HG03521 (cell line): ENCODE results near the gene MAML2.
"Not testable (repeated sequence)": the region's sequence is repeated elsewhere in the genome, so short reads cannot be mapped to it uniquely, and the experiment has no call there.

ENCODE experiments used
- ATAC-seq: cut with Tn5 transposase; IDR thresholded peaks from one replicate; pipeline ENCODE4 v1.9.1; 2021; ENCODE audit warnings: mild to moderate bottlenecking, moderate library complexity; ENCODE audit not compliant: unreplicated experiment

The MAML2 gene

GRCh38 chr11:96193745-96194443, 149.1 kb downstream of the MAML2 start:
- ATAC-seq = no peak

DNA sequence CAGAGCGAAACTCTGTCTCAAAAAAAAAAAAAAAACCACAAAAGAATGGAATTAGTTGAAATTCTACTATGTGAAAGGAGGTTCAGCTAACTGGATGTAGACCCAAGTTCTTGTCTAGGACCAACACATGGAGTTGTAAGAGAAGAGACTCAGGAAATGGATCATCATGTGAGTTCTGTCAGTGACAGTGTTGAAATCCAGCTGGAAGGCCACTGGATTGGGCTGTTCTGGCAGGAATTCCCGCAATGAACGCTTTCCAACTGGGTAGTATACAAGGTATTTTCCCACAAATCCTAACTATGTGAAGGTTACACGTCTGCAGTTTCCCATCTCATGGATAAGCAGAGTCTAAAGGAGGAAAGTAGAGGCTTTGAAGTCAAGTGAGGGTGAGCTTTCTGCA, 151.2 kb downstream of the MAML2 start:
- no peak for ATAC-seq

DNA sequence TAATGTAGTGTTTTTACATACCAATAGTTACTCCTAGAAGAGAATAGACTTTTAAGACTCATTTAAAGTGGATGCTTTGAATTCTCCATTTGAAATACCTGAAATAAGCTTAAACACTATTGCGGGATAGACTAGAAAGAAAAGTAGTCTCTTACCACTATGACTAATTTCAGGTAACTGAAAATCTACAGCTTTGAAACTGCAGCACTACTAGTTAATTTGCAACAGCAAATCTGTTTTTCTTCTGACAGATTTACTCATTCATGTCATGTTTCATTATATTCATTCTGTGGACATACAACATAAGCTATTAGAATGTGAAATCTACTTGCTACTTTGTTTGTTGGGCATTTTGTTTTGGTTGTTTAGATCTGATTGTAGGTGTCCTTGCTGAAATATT, 153.6 kb downstream of the MAML2 start:
- peak; percentile 28 for ATAC-seq

GRCh38 chr11:96188243-96189006, 154.6 kb downstream of the MAML2 start:
- no peak for ATAC-seq

DNA sequence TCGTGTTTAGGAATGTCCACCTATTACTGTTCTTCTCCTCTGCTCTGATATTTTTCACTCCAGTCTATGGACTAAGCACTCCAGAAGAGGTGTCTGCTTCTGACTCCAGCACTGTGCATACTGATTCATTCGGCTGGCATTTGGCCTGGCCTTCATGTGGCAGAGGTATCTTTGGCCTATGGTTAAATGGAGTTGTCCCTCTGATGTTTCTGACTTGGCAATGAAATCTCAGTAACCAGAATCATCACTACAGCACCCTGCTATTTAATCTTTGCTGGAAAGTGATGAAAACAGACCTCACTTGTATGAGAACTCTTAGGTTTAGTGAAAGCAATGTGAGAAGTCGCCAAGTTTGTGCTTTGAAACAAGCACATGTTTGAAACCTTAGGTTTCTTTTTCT, 155.2 kb downstream of the MAML2 start:
- ATAC-seq = no peak

DNA sequence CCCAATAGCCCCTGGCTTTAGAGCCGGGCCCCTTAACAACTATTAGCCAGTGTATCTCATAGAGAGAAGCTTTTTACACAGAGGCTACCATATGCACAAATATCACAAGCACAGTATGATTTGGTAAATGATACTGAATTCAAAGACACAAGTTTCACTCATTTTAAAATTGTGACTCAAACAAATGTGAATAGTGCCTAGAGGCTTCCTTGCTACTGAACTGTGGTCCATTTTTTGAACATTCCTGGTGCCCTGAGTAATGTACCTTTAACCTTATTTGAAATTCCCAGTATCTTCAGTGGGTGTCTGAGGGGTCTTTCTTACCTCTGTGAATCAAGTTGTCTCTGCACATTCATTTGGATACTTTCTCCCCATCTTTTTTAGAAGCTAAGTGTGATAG, 156.2 kb downstream of the MAML2 start:
- ATAC-seq = no peak

DNA sequence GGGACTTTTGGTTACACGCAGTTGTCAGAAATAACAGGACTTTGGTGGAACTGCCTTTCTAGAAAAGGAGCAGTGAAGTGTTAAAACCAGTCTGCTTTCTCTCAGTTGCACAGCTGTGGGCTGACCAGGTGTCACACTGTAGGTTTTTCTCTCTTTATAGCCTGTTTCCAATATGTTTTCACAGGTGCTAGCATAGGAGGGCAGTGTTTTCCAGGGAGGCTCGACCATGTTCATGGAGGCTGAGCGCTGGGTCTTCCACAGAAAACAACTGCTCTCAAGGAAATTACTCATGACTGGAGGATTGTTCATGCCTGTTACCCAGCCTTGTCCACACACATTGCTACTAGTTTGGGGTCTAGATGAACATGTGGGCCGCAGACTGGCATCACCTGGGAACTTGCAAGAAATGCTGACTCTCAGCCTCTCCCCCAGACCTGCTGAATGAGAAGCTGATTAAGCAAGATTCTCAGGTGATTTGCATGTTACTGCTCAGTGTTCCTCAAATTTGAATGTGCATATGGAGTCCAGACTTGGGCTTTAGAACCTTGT, 157.7 kb downstream of the MAML2 start:
- ATAC-seq = peak; percentile 75

- ATAC-seq = not testable (repeated sequence)
Measured at GRCh38 chr11:96180937-96181336, 162.1 kb downstream of the MAML2 start.

- no peak for ATAC-seq
Measured at GRCh38 chr11:96180341-96180740, 162.7 kb downstream of the MAML2 start.

DNA sequence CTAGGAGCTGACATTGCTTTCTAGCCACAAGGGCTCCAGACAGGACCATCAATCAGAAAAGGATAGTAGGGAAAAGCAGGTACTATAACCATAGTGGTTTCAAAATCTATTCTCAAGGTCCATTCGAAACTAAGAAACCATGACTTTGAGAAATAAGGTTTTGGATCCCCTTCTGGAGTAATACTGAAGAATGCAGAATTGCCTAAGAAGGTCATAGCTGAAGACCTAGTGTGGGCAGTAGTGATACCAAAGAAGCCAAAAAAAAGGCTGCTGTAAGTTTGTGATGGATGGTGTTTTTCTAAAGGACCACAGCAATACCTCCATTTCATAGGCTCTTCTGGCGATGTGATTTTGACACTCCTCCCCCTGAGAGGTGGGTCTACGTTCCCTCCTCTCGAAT, 163.1 kb downstream of the MAML2 start:
- no peak for ATAC-seq

DNA sequence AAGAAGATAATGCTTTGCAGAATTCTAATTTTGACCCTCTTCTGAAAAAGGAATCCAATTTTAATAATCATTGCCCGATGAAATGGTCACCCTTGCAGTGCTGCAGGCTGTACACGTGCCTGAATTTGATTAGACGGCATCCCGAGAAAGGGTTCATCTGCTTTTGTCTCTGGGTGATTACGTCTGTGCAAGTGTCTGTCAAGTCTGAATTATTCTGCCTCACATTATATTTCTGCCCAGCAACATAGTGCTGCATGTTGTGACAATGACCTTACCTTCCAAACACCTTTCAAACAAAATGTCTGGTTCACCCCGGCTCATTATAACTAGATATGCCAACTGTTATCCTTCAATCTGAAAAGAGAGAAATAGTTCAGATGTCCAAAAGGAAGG, 164.1 kb downstream of the MAML2 start:
- no peak for ATAC-seq

DNA sequence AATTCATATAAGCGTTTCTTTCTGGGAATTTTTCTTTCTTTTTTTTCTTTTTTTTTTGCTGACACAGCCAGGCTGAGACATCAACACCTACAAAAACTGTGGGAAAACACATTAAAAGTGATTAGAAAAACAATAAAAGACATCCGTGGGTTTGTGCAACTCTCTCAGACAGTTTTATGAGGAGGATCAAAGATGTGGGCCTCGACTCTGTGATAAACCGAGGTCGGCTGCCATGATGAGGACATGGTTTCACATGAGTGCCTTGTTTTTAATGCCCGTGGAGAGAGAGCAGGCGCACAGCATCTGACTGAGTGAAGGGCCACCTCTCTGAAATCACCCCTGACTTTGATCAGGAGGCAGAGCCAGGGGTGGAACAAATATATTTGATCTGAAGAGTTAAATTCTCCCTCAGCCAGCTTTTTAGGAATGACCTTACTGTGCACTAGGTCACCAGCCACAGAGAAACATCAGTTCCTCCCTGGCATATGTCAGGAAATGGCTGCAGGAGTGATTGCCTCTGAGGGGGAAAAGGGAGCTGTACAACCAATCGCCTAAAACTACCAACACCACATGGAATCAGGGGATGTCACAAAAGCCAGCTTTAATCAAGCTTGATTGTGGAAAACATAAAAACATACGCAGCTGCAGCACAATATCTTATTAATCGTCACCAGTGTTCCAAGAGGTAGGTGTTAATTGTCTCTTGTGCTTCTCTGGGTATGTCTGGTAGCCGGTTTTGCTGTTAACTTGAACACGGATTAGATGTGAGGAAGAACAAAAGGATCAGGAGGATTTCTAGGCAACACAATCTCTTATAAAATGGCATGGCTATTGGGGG, 164.7 kb downstream of the MAML2 start:
- no peak for ATAC-seq

DNA sequence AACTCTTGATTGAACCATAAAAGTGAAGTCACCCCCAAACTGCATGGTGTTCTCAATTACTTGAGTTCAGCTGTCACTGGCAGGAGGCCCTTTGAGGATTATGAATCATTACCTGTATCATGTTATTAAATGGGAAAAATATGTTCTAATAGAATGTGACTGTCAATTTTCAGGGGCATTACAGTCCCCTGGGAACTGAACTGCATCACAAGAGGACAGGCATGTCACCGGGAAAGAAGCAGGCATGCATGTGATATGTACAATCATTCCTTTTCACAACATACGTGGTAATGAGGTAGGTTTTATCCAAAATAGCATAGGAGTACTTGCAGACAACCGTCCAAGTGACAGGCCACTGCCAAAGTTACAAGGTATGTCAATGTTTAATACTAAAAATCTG, 165.8 kb downstream of the MAML2 start:
- ATAC-seq = no peak

GRCh38 chr11:96173906-96174305, 169.1 kb downstream of the MAML2 start:
- ATAC-seq = no peak

DNA sequence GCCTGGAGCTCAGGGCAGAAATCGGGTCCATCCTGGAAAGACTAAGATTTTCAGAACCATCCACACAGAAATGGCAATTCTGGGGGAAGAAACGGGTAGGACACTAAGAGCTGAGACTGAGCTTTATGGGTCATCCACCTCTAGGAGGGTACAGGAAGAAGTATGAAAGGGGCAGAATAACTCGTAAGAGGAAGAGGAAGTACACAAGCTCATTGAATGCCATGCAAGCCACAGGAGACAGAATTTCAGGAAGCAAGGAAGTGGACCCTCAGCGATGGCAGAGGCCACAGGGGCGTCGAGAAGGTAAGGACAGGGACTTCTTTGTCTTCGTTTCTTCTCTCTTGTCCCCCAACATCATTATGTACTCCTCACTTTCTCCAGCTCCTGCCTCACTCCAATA, 169.6 kb downstream of the MAML2 start:
- ATAC-seq = no peak

DNA sequence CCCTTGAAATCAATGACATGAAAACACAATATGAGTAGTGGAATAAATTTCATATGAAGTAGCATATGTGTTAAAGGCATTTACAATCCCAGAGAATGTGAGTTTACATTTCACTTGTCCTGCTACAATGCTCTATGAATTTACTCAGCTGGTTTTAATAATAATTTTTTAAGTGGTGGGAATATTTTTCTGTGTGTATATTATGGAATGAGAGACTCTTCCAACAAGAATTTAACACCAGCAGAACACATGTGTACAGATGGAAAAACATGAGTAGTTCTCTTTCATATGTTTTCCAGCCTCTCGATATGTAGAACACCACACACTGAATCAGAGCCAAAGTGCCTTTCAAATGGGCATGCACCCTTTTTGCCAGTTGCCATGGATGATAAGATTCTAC, 170.4 kb downstream of the MAML2 start:
- no peak for ATAC-seq

GRCh38 chr11:96169250-96169649, 173.7 kb downstream of the MAML2 start:
- no peak for ATAC-seq

DNA sequence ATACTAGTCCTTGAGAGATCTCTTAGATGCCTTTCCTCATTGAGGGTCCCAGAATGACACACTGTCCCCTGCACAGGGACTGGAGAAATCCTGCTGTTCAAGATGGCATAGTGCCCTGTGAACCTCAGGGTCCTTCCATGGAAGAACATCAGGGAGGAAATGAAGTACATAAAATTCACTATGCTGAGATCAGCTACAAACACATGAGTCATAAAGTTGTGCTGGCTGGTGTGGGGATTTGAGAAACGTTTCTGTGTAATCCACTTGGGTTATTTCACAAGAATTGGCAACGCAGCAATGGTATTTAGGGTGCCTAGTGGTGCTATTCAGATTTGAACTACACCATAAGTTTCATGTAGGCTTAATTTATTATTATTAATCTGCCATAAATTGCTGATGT, 174.4 kb downstream of the MAML2 start:
- ATAC-seq = no peak

DNA sequence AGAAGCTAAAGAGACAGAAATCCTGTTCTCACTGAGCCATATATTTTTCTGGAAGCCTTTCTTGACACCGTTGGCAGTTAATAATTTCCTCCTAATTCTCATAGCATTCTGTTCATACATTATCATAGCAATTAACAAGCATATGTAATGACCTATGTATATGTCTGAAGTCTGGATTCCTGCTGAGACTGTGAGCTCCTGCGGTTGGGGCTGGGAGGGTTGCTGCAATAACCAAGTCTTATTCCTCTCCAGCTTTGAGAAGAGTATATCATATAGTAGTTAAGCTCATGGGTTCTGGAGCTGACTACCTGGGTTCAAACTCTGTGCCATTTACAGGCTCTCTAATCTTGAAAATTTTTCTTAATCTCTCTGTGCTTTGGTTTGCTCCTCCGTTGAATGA, 175.2 kb downstream of the MAML2 start:
- ATAC-seq = no peak

- ATAC-seq = no peak
Measured at GRCh38 chr11:96167203-96167758, 175.7 kb downstream of the MAML2 start.
